Measurements from ENCODE around the gene PTBP1.

PTBP1 gene

DNA sequence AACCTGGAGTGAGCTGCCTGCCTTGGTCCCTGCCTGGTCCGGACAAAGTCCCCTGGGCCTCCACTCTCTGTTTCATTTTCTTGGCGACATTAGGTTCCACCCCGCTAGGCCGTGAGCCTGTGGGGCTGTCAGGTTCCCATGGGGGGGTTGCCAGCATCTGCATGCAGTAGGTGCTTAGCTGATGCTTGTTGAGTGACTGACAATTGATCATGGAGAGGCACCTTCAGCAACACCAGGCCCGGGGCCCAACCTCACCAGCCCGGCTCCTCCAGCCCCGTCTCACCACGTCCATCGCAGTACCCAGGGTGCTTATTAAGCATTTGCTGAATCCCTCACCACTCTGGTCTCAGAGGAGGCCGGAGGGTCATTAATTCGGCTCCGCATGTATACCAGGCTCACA lies 33.0 kb upstream of the PTBP1 start:
- TF ChIP-seq, protein P1, sequence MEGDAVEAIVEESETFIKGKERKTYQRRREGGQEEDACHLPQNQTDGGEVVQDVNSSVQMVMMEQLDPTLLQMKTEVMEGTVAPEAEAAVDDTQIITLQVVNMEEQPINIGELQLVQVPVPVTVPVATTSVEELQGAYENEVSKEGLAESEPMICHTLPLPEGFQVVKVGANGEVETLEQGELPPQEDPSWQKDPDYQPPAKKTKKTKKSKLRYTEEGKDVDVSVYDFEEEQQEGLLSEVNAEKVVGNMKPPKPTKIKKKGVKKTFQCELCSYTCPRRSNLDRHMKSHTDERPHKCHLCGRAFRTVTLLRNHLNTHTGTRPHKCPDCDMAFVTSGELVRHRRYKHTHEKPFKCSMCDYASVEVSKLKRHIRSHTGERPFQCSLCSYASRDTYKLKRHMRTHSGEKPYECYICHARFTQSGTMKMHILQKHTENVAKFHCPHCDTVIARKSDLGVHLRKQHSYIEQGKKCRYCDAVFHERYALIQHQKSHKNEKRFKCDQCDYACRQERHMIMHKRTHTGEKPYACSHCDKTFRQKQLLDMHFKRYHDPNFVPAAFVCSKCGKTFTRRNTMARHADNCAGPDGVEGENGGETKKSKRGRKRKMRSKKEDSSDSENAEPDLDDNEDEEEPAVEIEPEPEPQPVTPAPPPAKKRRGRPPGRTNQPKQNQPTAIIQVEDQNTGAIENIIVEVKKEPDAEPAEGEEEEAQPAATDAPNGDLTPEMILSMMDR (IDR thresholded peaks at IDR 0.05; ENCODE audit: low read depth, low read length), result no peak

DNA sequence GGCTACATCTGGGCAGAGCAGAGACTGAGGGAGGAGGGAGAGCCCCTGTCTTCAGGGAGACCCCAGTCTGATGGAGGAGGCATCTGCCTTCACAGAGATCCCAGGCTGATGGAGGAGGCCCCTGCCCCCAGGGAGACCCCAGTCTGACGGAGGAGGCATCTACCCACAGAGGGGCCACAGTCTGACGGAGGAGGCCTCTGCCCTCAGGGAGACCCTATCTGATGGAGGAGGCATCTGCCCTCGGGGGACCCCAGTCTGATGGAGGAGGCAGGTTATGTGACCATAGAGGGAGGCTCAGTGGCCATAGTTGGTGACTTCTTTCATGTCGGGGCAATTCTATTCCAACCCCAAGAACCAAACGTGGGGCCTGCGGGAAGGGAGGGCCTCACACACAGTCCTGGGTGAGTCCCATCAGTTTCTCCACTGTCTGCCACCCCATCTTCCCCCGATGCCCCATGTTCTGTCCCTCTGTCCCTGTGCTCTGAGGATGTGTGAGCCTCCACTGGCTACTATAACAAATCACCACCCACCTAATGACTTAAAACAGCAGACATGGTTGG lies 32.0 kb upstream of the PTBP1 start:
- TF ChIP-seq, protein P1 (IDR thresholded peaks at IDR 0.05; ENCODE audit: low read depth, low read length), result no peak
- no peak for DNase-seq (ENCODE audit: extremely low read depth, low read depth)

More for the DNA sequence above, 33.0 kb upstream of the PTBP1 start:
- DNase-seq (ENCODE audit: extremely low read depth, low read depth), result no peak

DNA sequence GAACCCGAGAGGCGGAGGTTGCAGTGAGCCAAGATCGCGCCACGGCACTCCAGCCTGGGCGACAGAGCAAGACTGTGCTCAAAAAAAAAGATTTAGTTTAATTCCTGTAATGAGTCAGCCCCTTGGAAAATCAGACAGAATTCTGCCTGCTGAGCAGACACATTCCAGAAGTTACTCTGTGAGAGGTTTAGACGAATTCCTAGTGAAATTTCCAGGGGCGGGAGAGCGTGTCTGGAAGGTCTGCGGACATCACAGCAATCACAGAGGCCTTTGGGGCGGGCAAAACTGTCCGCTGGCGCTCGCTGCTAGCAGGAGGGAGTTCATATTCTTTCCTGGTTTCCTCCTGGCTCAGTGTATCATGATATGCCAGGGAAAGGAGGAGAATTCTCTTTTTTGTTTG lies 28.8 kb upstream of the PTBP1 start:
- peak; percentile 54 for DNase-seq (ENCODE audit: extremely low read depth, low read depth)
- TF ChIP-seq, protein P1 (IDR thresholded peaks at IDR 0.05; ENCODE audit: low read depth, low read length), result no peak

DNA sequence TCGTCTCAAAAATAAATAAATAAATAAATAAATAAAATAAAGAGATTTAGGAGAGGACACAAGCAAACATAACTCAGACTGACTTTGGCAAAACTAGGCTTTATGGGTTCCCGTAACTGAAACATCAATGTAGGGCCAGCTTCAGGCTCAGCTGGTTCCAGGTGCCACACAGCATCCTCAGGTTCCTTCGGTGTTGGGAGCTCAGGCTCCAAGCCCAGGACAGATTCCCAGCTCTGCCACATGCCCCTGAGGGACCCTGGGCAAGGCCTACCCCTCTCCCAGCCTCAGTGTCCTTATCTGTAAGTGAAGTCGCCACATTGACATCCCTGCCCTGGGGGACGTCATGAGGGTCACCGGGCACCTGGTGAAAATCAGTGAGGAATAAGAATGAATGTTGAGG lies 27.6 kb upstream of the PTBP1 start:
- DNase-seq (ENCODE audit: extremely low read depth, low read depth), result no peak
- TF ChIP-seq, protein P1 (IDR thresholded peaks at IDR 0.05; ENCODE audit: low read depth, low read length), result no peak

DNA sequence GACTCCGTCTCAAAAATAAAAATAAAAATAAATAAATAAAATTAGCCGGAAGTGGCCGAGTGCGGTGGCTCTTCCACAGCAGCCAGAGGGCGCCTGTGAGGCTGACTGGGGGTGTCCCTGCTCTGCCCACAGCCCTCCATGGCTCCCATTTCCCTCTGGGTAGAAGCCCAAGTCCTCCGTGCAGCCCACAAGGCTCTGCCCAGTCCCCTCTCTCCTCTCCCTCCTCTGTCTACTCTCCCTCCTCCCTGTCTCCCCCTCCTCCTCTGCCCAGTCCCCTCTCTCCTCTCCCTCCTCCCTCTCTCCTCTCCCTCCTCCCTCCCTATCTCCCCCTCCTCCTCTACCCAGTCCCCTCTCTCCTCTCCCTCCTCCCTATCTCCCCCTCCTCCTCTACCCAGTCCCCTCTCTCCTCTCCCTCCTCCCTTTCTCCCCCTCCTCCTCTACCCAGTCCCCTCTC lies 25.9 kb upstream of the PTBP1 start:
- DNase-seq (ENCODE audit: extremely low read depth, low read depth), result no peak
- TF ChIP-seq, protein P1 (IDR thresholded peaks at IDR 0.05; ENCODE audit: low read depth, low read length), result peak; percentile 62

DNA sequence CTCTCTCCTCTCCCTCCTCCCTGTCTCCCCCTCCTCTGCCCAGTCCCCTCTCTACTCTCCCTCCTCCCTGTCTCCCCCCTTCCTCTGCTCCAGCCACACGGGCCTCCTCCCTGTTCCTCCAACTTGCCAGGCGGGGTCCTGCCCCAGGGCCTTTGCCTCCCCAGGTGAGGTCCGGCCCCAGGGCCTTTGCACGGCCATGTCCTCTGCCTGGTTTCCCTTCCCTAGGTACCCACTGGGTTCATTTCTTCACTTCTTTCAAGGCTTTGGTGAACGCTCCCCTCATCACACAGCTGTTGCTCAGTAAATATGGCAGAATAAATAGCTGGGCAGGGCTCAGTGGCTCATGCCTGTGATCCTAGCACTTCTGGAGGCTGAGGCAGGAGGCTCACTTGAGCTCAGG lies 25.2 kb upstream of the PTBP1 start:
- DNase-seq (ENCODE audit: extremely low read depth, low read depth), result no peak
- TF ChIP-seq, protein P1 (IDR thresholded peaks at IDR 0.05; ENCODE audit: low read depth, low read length), result no peak

DNA sequence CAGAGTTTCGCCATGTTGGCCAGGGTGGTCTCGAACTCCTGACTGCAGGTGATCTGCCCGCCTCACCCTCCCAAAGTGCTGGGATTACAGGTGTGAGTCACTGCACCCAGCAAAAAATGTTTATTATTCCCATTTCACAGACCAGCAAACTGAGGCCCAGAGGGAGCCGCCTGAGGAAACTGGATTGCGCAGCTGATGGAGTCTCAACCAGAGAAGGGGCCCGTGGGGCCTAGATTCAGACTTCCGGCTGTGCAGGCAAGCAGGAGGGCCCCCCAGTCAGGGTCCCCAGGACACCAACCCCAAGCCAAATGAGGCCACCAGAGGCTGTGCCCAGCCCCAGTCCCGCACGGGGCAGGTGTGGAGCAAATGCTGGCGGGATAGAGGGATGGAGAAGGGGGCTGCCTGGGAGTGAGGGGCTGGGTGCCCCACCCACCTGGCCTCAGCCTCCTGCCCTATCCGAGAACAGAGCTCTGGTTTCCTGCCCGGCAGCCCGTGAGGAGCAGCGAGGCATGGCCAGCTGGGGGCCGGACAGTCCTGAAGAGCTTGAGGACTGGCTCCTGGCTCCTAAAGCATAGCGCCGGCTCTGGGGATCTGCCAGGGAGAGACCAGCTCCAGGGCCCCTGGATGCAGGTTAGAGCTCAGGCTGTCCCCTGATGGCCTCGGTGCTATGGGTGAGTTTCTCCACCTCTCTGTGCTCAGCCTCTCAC lies 24.4 kb upstream of the PTBP1 start:
- TF ChIP-seq, protein P1 (IDR thresholded peaks at IDR 0.05; ENCODE audit: low read depth, low read length), result no peak
- DNase-seq (ENCODE audit: extremely low read depth, low read depth), result no peak

Data from AG09319 (cell line).